22Rv1 (cell line): ENCODE data around the gene COL23A1.

Experiments
- CTCF ChIP-seq: fragments of 450-650 bp; IDR thresholded peaks from 2 replicates; pipeline ENCODE4 v1.5.1; 2017; ENCODE audit warnings: mild to moderate bottlenecking
- ZFX ChIP-seq: fragments of 450-650 bp; IDR thresholded peaks from 2 replicates; pipeline ENCODE4 v1.6.1; 2017; ENCODE audit warnings: antibody characterized with exemption, borderline replicate concordance

- TF ChIP-seq CTCF (no peak), ZFX (no peak)
Measured at GRCh38 chr5:178314961-178315820, 275.0 kb downstream of the COL23A1 start.
